HL-60/S4 treated with phorbol 12-myristate 13-acetate at 8.2 ng/mL for 4 days and 3 days (cell line): Measurements from ENCODE around the gene STIM1.

Source experiments
- in situ Hi-C: fragments of 300-500 bp; cut with MboI; formaldehyde crosslinking; loops from 2 replicates; pipeline ENCODE4 v1.15.0; 2022; ENCODE audit warnings: low sequenced_read_pairs

The STIM1 gene

DNA sequence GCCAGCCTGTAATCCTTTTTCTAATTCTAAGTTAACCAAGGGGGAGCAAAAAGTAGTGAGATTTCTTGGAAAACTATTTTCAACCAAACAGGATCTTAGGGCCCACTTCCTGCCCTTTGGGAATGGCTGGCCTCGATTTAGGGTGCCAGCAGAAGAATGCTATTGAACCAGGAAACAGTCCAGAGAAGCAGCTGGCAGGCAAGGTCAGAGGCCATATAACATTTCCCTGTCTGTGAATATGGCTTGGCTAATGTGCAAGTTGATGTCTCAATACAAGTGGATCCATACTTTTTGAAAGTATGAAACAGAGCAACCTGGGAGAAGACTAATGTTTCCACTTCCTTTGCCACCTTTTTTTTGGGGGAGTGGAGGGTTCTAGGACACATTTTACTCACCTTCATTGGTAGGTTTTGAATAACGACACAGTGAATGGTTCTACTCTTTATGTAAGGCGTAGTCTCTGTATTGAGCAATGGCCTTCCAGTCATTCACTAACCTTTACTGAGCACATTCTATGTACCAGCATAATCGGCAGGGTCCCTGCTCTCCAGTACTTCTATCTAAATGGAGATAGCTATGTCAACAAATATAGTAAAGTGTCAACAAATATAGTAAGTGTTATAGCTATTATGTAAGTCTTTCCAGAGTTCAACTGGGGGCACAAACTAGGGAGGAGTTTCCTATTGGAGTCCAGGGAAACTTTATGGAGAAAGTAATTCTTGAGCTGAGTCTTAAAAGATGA is 204.9 kb downstream of the STIM1 start:
- in situ Hi-C loops = loop anchor here (10.0 kb wide), 1 partner anchor 206 kb away; the partner anchor contains the start of gene STIM1

- in situ Hi-C loops = loop anchor here (10.0 kb wide), 1 partner anchor 207 kb away; the partner anchor contains the start of gene STIM1
These were observed 206.2 kb downstream of the STIM1 start for GRCh38 chr11:4061700-4062099.

DNA sequence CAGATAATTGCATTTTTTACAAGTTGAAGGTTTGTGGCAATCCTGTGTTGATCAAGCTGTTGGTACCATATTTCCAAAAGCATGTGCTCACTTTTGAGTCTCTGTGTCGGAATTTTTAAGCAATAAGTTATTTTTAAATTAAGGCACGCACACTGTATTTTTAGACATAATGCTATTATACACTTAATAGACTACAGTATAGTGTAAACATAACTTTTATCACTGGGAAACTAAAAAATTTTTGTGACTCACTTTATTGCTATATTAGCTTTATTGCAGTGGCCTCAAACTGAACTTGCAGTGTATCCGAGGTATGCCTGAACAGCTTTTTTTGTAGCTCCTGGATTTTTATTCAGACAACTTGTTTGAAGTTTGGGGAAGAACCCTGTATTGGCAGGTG is 207.9 kb downstream of the STIM1 start:
- in situ Hi-C loops = loop anchor here (10.0 kb wide), 1 partner anchor 209 kb away; the partner anchor contains the start of gene STIM1

GRCh38 chr11:4064278-4064955 is 209.0 kb downstream of the STIM1 start:
- in situ Hi-C loops = loop anchor here (10.0 kb wide), 1 partner anchor 210 kb away; the partner anchor contains the start of gene STIM1

GRCh38 chr11:4065086-4065485 is 209.6 kb downstream of the STIM1 start:
- in situ Hi-C loops = loop anchor here (10.0 kb wide), 1 partner anchor 210 kb away; the partner anchor contains the start of gene STIM1

- in situ Hi-C loops = loop anchor here (10.0 kb wide), 1 partner anchor 211 kb away; the partner anchor contains the start of gene STIM1
These were observed 210.3 kb downstream of the STIM1 start for GRCh38 chr11:4065601-4066377.

GRCh38 chr11:4066910-4067309 is 211.4 kb downstream of the STIM1 start:
- in situ Hi-C loops = loop anchor here (10.0 kb wide), 1 partner anchor 212 kb away; the partner anchor contains the start of gene STIM1

DNA sequence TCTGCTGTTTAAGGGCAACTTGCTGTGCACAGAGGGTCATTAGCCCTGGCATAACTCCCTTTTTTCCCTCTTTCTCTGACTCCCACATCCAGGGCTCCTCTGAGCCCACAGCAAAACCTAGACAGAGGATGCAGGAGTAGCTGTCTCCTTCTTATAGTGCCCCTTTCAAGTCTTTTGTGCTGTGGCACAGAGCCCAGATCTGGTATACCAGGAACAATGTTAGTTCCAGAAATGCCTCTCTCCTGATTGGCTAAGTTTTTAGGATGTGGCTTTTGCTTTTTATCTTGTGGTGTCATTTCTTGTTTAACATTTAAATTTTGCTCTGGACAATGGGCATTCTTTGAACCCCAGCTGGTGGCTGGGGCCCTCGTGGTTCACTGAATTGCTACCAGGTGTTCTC is 213.5 kb downstream of the STIM1 start:
- in situ Hi-C loops = loop anchor here (10.0 kb wide), 1 partner anchor 214 kb away; the partner anchor contains the start of gene STIM1

- in situ Hi-C loops = no loop called here
These were observed 215.9 kb downstream of the STIM1 start for GRCh38 chr11:4071325-4071724.

DNA sequence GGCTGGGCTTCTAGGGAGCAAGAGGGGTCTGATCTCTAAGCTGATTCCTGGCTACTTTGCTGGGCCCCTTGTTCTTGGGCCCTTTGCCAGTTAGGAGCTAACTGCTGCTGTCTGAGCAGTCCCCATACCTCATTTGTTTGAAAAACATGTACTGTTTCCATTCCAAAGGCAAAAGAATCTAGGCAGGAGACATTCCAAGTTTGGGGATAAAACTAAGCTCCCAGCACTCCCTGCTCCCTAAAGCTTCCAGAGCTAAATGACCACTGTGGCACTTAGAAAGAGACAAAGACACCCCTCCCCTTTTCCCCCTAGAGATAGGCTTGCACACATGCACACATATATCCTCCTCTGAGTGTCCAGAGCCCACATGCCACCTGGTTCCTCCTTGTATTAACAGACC is 216.4 kb downstream of the STIM1 start:
- in situ Hi-C loops = no loop called here

GRCh38 chr11:4072668-4073285 is 217.3 kb downstream of the STIM1 start:
- in situ Hi-C loops = no loop called here

- in situ Hi-C loops = no loop called here
These were observed 218.8 kb downstream of the STIM1 start for GRCh38 chr11:4074266-4074665.

DNA sequence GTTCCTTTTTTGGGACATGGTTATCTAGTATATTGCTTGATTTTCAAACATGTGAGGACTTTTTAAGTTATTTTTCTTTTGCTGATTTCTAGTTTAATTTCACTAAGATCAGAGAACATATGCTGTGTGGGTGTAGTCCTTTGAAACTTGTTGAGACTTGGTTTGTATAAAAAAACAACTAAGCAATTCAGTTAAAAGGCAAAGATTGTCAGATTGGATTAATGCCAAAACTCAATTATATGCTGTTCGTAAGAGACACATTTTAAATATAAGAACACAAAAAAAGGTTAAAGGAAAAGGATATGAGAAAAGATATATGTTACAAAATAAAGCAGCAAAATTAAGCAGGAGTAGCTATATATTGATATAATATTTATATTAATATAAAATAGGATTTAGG is 221.3 kb downstream of the STIM1 start:
- in situ Hi-C loops = no loop called here

GRCh38 chr11:4083198-4083597 is 227.7 kb downstream of the STIM1 start:
- in situ Hi-C loops = no loop called here

- in situ Hi-C loops = no loop called here
These were observed 229.1 kb downstream of the STIM1 start for GRCh38 chr11:4084406-4085125.

DNA sequence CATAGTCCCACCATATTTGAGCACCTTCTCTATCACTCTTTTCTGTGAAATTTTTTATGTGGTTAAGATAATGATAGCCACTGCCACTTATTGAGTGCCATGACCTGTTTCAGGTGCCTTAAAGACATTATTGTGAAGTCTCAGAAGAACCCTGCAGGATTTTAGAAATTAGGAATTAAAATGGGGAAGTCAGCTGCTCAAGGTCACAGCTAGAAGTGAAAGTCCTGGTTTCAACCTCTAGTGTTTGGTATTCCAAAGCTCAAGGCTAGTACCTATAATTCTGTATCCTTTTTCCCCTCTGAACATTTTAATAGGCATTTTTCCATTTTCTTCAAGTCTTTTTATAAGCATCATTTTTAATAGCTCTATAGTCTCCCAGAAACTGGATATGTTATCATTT is 230.1 kb downstream of the STIM1 start:
- in situ Hi-C loops = no loop called here

DNA sequence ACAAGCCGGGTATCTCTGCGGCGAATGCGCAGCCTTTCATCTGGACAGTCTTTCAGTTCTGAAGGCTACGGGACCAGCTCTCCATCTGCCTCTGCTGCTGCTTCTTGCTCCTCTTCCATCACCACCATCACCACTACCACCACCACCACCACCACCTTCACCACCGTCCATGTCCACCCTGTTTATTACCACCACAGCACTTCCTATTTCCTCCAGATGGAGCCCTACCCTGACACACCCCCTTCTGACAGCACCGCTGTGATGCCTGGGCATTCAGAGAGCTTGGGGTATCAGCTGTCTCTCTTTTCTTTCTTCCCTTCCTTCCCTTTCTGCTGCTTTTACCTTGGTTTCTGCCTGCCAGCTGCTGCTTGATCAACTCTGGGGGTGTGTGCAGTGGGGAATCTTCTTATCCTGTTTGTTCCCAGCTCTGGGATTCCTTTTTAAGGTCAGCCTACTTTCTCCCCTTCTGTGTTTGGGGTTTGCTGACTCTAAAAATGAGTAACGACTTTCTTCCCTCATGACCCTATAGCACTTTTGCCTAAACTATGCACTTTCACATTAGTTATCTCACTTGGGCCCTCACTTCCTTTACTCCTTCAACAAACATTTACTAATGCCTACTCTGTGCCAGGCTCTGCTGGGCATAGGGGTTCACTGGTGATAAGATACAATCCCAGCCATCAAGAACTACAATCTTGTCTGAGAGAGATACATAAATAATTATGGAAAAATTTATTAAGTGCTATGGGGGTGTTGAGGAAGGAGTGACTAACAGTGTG is 231.3 kb downstream of the STIM1 start:
- in situ Hi-C loops = no loop called here

DNA sequence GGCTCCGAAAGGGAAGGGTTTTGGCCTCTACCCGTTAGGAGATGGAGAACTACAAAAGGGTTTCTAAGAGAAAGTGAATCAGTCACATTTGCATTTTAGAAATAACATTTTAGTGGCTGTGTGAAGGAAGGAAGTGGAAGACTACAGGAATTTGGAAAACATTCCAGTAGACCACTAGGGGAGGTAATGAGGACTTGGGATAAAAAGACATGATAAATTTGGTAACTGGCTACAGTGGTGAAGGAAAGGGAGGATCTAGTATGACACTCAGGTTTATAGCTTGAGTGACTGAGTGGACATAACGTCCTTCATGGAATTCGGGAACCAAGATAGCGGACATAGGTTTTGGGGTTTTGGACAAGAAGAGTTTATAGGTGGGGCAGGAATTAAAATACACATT is 232.1 kb downstream of the STIM1 start:
- in situ Hi-C loops = no loop called here

GRCh38 chr11:4090258-4090657 is 234.8 kb downstream of the STIM1 start:
- in situ Hi-C loops = no loop called here
